Karpas-422 (cell line): ENCODE data around the gene CYP4F8. TPM values are rescaled to one million over a fixed set of nuclear protein-coding genes. Genes with fewer than 3 reads are reported as not detected.
A peak's percentile ranks its signal among the peaks of the same experiment; 100 is the strongest.

Source experiments
- DNase-seq: peaks from one replicate; pipeline ENCODE4 v3.0.0-alpha.2; 2015
- H2AFZ ChIP-seq: fragments of 200-600 bp; sonication (generic); 2 replicates; pipeline ENCODE4 v1.6.1; 2014; ENCODE audit warnings: antibody characterized with exemption, low read length, mixed read lengths
- H3K27ac ChIP-seq: fragments of 200-600 bp; sonication (generic); 2 replicates; pipeline ENCODE4 v1.5.1; 2014; ENCODE audit warnings: mild to moderate bottlenecking, low read length, moderate library complexity
- H3K27me3 ChIP-seq: fragments of 200-600 bp; sonication (generic); 2 replicates; pipeline ENCODE4 v1.6.1; 2014; ENCODE audit warnings: low read length, mixed read lengths
- H3K36me3 ChIP-seq: fragments of 200-600 bp; sonication (generic); 2 replicates; pipeline ENCODE4 v1.6.1; 2014; ENCODE audit warnings: low read length, mixed read lengths; ENCODE audit not compliant: insufficient read depth
- H3K4me1 ChIP-seq: fragments of 200-600 bp; sonication (generic); 2 replicates; pipeline ENCODE4 v1.6.1; 2014; ENCODE audit warnings: mild to moderate bottlenecking, low read length, mixed read lengths
- H3K4me2 ChIP-seq: fragments of 200-600 bp; sonication (generic); 2 replicates; pipeline ENCODE4 v1.6.1; 2014; ENCODE audit warnings: low read length, low read depth, mild to moderate bottlenecking; ENCODE audit not compliant: poor library complexity, severe bottlenecking
- H3K4me3 ChIP-seq: fragments of 200-600 bp; sonication (generic); 2 replicates; pipeline ENCODE4 v1.5.1; 2014; ENCODE audit warnings: mild to moderate bottlenecking, antibody characterized with exemption, low read length, mixed read lengths
- H3K79me2 ChIP-seq: fragments of 200-600 bp; sonication (generic); 2 replicates; pipeline ENCODE4 v1.6.1; 2014; ENCODE audit warnings: mild to moderate bottlenecking, low read length, mixed read lengths
- H3K9ac ChIP-seq: fragments of 200-600 bp; sonication (generic); 2 replicates; pipeline ENCODE4 v1.6.0; 2014; ENCODE audit warnings: low read length
- H3K9me2 ChIP-seq: fragments of 200-600 bp; sonication (generic), shearing (Covaris generic); replicated peaks from 2 replicates; pipeline ENCODE4 v1.6.0; 2014; ENCODE audit warnings: mild to moderate bottlenecking, low read length, moderate library complexity; ENCODE audit not compliant: insufficient read depth
- H3K9me3 ChIP-seq: fragments of 300-700, 200-600 bp; sonication (generic); 2 replicates; pipeline ENCODE4 v1.6.1; 2014; ENCODE audit warnings: low read length, mixed read lengths
- H4K20me1 ChIP-seq: fragments of 200-600 bp; sonication (generic); 2 replicates; pipeline ENCODE4 v1.6.1; 2014; ENCODE audit warnings: mild to moderate bottlenecking, antibody characterized with exemption, low read length, low read depth; ENCODE audit not compliant: insufficient read depth
- total RNA-seq: library from RNA; depleted of rRNA; stranded (reverse); fragments of >200 nt; shearing (Covaris generic); gene quantifications from 2 replicates; pipeline ENCODE4 v1.2.3, GENCODE V29; 2014; ENCODE audit warnings: low replicate concordance

CYP4F8 gene
- total RNA-seq, 1 experiment from 2014 or later, result not detected

DNA sequence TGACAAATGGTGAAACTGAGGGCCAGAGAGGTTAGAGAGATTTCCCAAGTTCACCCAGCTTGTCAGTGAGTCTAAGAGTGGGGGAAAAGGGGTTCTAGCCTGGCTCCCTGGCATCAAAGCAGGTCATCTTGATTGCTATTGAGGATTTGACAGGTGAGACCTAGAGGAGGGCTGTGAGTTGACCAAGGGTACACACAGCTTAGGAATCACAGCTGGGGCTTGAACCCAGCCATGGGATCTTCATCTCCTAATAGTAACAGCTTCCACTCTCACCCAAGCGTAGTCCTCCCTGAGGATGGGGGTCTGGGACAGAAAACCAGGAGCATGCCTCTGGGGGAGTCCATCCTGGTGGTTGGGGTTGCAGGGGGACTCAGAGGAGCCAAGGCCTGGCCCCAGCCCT is 6.8 kb downstream of the CYP4F8 start:
- no peak for DNase-seq
- Histone ChIP-seq H3K4me2 (no peak overlapping the region), H4K20me1 (no peaks in the 10 kb centered on the region), H3K4me1 (no peaks in the 10 kb centered on the region), H3K79me2 (no peaks in the 10 kb centered on the region), H3K4me3 (no peak overlapping the region), H3K9me3 (no peaks in the 10 kb centered on the region), H3K9ac (no peak overlapping the region), H3K27me3 (no peaks in the 10 kb centered on the region), H3K9me2 (no peaks in the 10 kb centered on the region), H3K27ac (no peak overlapping the region), H3K36me3 (no peaks in the 10 kb centered on the region), H2AFZ (no peak overlapping the region)

GRCh38 chr19:15622991-15623390 is 8.0 kb downstream of the CYP4F8 start:
- Histone ChIP-seq H3K79me2 (no peaks in the 10 kb centered on the region), H3K9me3 (no peaks in the 10 kb centered on the region), H3K27ac (no peak overlapping the region), H3K4me3 (no peak overlapping the region), H4K20me1 (no peaks in the 10 kb centered on the region), H2AFZ (no peak overlapping the region), H3K4me2 (no peak overlapping the region), H3K27me3 (no peaks in the 10 kb centered on the region), H3K9ac (no peak overlapping the region), H3K4me1 (no peaks in the 10 kb centered on the region), H3K36me3 (no peaks in the 10 kb centered on the region), H3K9me2 (no peaks in the 10 kb centered on the region)
- no peak for DNase-seq

DNA sequence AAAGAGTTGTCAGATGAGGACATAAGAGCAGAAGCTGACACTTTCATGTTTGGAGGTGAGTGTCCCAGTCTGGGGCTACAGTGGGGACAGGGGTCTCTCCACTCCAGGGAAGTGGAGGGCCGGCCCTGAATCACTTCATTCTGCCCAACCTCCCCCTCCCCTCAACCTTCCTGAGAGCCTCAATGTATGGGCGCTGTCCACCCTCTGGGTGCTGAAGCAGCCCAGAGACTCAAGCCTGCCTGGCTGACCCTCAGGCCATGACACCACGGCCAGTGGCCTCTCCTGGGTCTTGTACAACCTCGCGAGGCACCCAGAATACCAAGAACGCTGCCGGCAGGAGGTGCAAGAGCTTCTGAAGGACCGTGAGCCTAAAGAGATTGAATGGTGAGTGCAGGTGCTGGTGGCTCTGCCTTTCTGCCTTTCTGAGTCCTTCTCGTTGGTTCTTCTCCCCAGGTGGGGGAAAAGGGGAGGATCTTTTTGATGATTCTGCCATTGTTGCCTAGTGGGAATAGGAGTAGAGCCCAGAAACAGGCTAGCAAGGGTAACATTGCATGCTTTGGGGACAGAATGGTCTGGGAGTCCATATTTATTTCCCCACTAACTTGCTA is 8.8 kb downstream of the CYP4F8 start:
- Histone ChIP-seq H3K9ac (no peak overlapping the region), H3K9me3 (no peaks in the 10 kb centered on the region), H3K27me3 (no peaks in the 10 kb centered on the region), H2AFZ (no peak overlapping the region), H3K4me3 (no peak overlapping the region), H3K4me1 (no peaks in the 10 kb centered on the region), H3K79me2 (no peaks in the 10 kb centered on the region), H3K36me3 (no peaks in the 10 kb centered on the region), H3K4me2 (no peak overlapping the region), H3K27ac (no peak overlapping the region), H3K9me2 (no peaks in the 10 kb centered on the region), H4K20me1 (no peaks in the 10 kb centered on the region)
- peak; percentile 53 for DNase-seq

GRCh38 chr19:15628236-15629002 is 13.4 kb downstream of the CYP4F8 start:
- Histone ChIP-seq H3K27ac (no peak overlapping the region), H3K9ac (no peak overlapping the region), H3K4me3 (no peak overlapping the region), H2AFZ (no peak overlapping the region), H3K79me2 (no peaks in the 10 kb centered on the region), H3K4me1 (no peaks in the 10 kb centered on the region), H3K27me3 (no peaks in the 10 kb centered on the region), H3K4me2 (no peak overlapping the region), H3K36me3 (no peaks in the 10 kb centered on the region), H4K20me1 (no peaks in the 10 kb centered on the region), H3K9me3 (no peaks in the 10 kb centered on the region), H3K9me2 (no peaks in the 10 kb centered on the region)
- no peak for DNase-seq

DNA sequence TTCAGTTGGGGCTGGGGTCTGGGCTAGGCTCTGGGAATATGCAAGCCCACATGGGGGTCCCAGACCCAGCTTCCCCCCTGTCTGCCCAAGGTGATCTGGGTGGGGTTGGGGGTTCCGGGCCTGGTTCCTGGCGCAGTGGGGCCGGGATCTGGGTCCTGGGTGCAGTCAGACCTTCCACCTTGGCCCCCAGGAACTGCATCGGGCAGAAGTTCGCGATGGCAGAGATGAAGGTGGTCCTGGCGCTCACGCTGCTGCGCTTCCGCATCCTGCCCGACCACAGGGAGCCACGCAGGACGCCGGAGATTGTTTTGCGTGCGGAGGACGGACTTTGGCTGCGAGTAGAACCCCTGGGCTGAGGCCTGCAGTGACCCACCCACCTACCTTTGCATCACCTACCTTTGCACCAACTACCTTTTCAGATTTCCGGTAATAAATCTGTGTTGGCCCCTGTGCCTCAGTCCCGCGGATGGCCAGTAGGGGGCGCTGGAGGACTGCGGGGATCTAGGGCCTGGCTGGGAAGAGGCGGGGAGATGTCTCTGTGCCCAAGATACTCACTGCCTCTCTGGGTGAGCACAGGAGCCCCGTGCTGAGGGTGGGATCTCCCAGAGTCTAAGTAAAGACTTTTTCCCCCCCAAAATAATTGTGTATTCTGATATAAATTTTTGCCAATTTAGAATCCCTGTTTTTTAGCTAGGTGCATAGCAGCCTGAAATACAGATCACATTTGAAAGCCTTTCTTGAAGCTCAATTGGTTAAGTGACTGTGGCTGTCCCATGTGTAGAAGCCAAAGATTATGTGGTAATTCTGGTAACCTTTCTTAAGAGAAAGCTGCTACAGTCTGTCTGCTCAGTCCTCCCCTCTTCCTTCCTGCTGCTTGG is 14.2 kb downstream of the CYP4F8 start:
- Histone ChIP-seq H3K79me2 (no peaks in the 10 kb centered on the region), H4K20me1 (no peaks in the 10 kb centered on the region), H3K36me3 (no peaks in the 10 kb centered on the region), H2AFZ (no peak overlapping the region), H3K4me3 (no peak overlapping the region), H3K4me2 (no peak overlapping the region), H3K9ac (no peak overlapping the region), H3K27ac (no peak overlapping the region), H3K9me3 (no peaks in the 10 kb centered on the region), H3K27me3 (no peaks in the 10 kb centered on the region), H3K4me1 (no peaks in the 10 kb centered on the region), H3K9me2 (no peaks in the 10 kb centered on the region)
- peak; percentile 94 for DNase-seq

- Histone ChIP-seq H3K27me3 (no peaks in the 10 kb centered on the region), H3K4me3 (no peak overlapping the region), H2AFZ (no peak overlapping the region), H3K27ac (no peak overlapping the region), H3K79me2 (no peaks in the 10 kb centered on the region), H4K20me1 (no peaks in the 10 kb centered on the region), H3K9me2 (no peaks in the 10 kb centered on the region), H3K4me1 (no peaks in the 10 kb centered on the region), H3K4me2 (no peak overlapping the region), H3K9me3 (no peaks in the 10 kb centered on the region), H3K36me3 (no peaks in the 10 kb centered on the region), H3K9ac (no peak overlapping the region)
- peak; percentile 69 for DNase-seq
Measured at GRCh38 chr19:15631817-15632216, 16.8 kb downstream of the CYP4F8 start.

DNA sequence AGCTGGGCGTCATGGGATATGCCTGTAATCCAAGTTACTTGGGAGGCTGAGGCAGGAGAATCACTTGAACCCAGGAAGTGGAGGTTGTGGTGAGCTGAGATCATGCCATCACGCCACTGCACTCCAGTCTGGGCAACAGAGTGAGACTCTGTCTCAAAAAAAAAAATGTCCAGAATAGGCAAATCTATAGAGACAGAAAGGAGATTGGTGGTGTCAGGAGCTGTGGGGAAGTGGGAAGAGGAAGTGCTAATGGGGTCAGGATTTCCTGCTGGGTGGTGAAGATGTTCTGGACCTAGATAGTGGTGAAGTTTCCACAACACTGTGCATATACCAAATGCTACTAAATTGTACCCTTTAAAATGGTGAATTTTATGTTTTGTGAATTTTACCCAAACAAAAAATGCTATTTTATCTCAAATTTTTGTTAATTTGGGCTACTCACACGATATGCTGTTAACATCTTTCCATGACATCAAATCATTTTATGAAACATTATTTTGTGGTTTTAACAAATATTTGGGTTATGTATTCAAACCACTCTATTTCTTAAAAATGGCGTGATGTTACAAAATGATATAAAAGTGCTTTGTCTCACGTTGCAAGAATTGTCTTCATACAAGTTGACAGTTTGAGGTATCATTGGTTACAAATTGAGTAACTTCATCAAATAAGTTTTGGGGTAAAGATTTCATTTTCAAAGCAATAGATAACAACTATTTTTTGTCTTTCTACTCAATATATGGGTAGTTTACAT is 18.2 kb downstream of the CYP4F8 start:
- H3K27ac ChIP-seq, result no peak overlapping the region
- H2AFZ ChIP-seq, result no peak overlapping the region
- H3K27me3 ChIP-seq, result no peaks in the 10 kb centered on the region
- H3K4me3 ChIP-seq, result no peak overlapping the region
- no peak overlapping the region for H3K4me2 ChIP-seq
- H3K9ac ChIP-seq, result no peak overlapping the region
- no peaks in the 10 kb centered on the region for H3K79me2 ChIP-seq
- no peaks in the 10 kb centered on the region for H3K9me2 ChIP-seq
- H3K36me3 ChIP-seq, result no peaks in the 10 kb centered on the region
- H3K9me3 ChIP-seq, result no peaks in the 10 kb centered on the region
- DNase-seq, result no peak
- no peaks in the 10 kb centered on the region for H4K20me1 ChIP-seq
- no peaks in the 10 kb centered on the region for H3K4me1 ChIP-seq
